ENCODE data around the gene C8A. TPM values are rescaled to one million over a fixed set of nuclear protein-coding genes. Genes with fewer than 3 reads are reported as not detected.

Gene C8A
- total and polyA plus RNA-seq, 4 donors = 144 to 669 (median 275) TPM

Other genes starting within 250 kb of the C8A start
- 1 to 10 TPM; 2.3 to 2.7 TPM for gene PRKAA2, start 209.5 kb upstream of the C8A start, total RNA-seq
- gene PRKAA2, start 209.5 kb upstream of the C8A start, polyA plus RNA-seq = under 1 TPM; 0.33 to 0.92 TPM
- 10 to 100 TPM in 1 of 2 donors, 1 to 10 TPM in 1; 3.3 to 31.3 TPM for gene FYB2, start 35.4 kb upstream of the C8A start, total RNA-seq
- gene FYB2, start 35.4 kb upstream of the C8A start, polyA plus RNA-seq = 10 to 100 TPM in 1 of 2 donors, 1 to 10 TPM in 1; 4.7 to 27.6 TPM
- gene C8B, start 111.2 kb downstream of the C8A start, total RNA-seq = 100 to 1,000 TPM; 151 to 703 TPM
- gene C8B, start 111.2 kb downstream of the C8A start, polyA plus RNA-seq = 100 to 1,000 TPM; 299 to 413 TPM